ENCODE data around the gene P2RY1. TPM values are rescaled to one million over a fixed set of nuclear protein-coding genes. Genes with fewer than 3 reads are reported as not detected.
"Not testable (repeated sequence)": the region's sequence is repeated elsewhere in the genome, so short reads cannot be mapped to it uniquely, and the experiment has no call there.

Gene P2RY1
- total RNA-seq, 1 donor from 2014 or later: 0.58 TPM

- H3K27me3 ChIP-seq (ENCODE audit: control insufficient read depth, insufficient read depth, low read length): peaks cover under 1% of the 10 kb centered on the region
- no peak for DNase-seq (ENCODE audit: low read depth)
- TF ChIP-seq, protein P1, sequence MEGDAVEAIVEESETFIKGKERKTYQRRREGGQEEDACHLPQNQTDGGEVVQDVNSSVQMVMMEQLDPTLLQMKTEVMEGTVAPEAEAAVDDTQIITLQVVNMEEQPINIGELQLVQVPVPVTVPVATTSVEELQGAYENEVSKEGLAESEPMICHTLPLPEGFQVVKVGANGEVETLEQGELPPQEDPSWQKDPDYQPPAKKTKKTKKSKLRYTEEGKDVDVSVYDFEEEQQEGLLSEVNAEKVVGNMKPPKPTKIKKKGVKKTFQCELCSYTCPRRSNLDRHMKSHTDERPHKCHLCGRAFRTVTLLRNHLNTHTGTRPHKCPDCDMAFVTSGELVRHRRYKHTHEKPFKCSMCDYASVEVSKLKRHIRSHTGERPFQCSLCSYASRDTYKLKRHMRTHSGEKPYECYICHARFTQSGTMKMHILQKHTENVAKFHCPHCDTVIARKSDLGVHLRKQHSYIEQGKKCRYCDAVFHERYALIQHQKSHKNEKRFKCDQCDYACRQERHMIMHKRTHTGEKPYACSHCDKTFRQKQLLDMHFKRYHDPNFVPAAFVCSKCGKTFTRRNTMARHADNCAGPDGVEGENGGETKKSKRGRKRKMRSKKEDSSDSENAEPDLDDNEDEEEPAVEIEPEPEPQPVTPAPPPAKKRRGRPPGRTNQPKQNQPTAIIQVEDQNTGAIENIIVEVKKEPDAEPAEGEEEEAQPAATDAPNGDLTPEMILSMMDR (IDR thresholded peaks at IDR 0.05; ENCODE audit: insufficient read depth, low read length, poor library complexity, severe bottlenecking): no peak
- no peak overlapping the region for H3K4me3 ChIP-seq (ENCODE audit: low read depth, low read length)
- no peaks in the 10 kb centered on the region for H3K36me3 ChIP-seq (ENCODE audit: control insufficient read depth, insufficient read depth, low read length)
These were observed 6.2 kb downstream of the P2RY1 start for GRCh38 chr3:152841131-152841530.

GRCh38 chr3:152842413-152842812 lies 7.5 kb downstream of the P2RY1 start:
- TF ChIP-seq, protein P1 (IDR thresholded peaks at IDR 0.05; ENCODE audit: insufficient read depth, low read length, poor library complexity, severe bottlenecking): no peak
- no peak for DNase-seq (ENCODE audit: low read depth)
- H3K36me3 ChIP-seq (ENCODE audit: control insufficient read depth, insufficient read depth, low read length): no peaks in the 10 kb centered on the region
- H3K27me3 ChIP-seq (ENCODE audit: control insufficient read depth, insufficient read depth, low read length): no peaks in the 10 kb centered on the region
- no peak overlapping the region for H3K4me3 ChIP-seq (ENCODE audit: low read depth, low read length)

DNA sequence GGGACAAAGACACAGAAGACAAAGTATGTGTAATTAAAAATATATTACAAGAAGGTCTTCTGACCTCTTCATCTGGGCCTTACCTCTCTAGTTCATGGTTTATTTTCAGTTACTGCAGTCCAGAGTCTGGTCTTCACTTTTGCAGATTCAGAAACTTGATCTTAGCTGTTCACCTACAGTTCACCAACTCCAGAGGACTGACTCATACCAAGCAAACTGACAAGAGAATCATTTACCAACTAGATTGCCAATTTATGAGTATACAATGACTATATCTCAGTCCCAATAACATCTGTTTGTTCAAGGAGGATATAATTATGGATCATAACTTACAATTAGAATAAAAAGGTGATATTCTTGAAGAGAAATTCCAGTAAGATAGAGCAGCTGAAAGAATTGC lies 9.0 kb downstream of the P2RY1 start:
- TF ChIP-seq, protein P1 (IDR thresholded peaks at IDR 0.05; ENCODE audit: insufficient read depth, low read length, poor library complexity, severe bottlenecking): no peak
- DNase-seq (ENCODE audit: low read depth): no peak
- H3K27me3 ChIP-seq (ENCODE audit: control insufficient read depth, insufficient read depth, low read length): no peaks in the 10 kb centered on the region
- no peaks in the 10 kb centered on the region for H3K36me3 ChIP-seq (ENCODE audit: control insufficient read depth, insufficient read depth, low read length)
- H3K4me3 ChIP-seq (ENCODE audit: low read depth, low read length): no peak overlapping the region

DNA sequence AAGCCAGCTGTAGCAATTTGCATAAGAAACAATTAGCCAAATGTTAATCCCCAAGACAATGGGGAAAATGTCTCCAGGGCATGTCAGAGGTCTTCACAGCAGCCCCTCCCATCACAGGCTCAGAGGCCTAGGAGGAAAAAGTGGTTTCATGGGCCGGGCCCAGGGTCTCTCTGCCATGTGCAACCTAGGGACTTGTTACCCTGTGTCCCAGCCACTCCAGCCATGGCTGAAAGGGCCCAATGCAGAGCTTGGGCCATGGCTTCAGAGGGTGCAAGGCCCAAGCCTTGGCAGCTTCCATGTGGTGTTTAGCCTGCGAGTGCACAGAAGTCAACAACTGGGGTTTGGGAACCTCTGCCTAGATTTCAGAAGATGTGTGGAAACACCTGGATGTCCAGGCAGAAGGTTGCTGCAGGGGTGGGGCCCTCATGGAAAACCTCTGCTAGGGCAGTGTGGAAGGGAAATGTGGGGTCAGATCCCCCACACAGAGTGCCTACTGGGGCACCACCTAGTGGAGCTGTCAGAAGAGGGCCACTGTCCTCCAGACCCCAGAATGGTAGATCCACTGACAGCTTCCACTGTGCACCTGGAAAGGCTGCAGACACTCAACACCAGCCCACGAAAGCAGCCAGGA lies 11.8 kb downstream of the P2RY1 start:
- DNase-seq (ENCODE audit: low read depth); H3K36me3 ChIP-seq (ENCODE audit: control insufficient read depth, insufficient read depth, low read length); H3K27me3 ChIP-seq (ENCODE audit: control insufficient read depth, insufficient read depth, low read length); H3K4me3 ChIP-seq (ENCODE audit: low read depth, low read length): not testable (repeated sequence)

DNA sequence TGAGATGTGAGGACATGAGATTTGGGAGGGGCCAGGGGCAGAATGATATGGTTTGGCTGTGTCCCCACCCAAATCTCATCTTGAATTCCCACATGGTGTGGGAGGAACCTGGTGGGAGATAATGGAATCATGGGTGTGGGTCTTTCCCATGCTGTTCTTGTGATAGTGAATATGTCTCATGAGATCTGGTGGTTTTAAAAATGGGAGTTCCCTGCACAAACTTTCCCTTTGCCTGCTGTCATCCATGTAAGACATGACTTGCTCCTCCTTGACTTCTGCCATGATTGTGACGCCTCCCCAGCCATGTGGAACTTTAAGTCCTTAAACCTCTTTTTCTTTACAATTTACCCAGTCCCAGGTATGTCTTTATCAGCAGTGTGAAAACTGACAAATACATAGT lies 12.7 kb downstream of the P2RY1 start:
- not testable (repeated sequence) for H3K36me3 ChIP-seq (ENCODE audit: control insufficient read depth, insufficient read depth, low read length); DNase-seq (ENCODE audit: low read depth); H3K27me3 ChIP-seq (ENCODE audit: control insufficient read depth, insufficient read depth, low read length); H3K4me3 ChIP-seq (ENCODE audit: low read depth, low read length)

- no peak overlapping the region for H3K4me3 ChIP-seq (ENCODE audit: low read depth, low read length)
- H3K36me3 ChIP-seq (ENCODE audit: control insufficient read depth, insufficient read depth, low read length): no peaks in the 10 kb centered on the region
- TF ChIP-seq, protein P1 (IDR thresholded peaks at IDR 0.05; ENCODE audit: insufficient read depth, low read length, poor library complexity, severe bottlenecking): no peak
- H3K27me3 ChIP-seq (ENCODE audit: control insufficient read depth, insufficient read depth, low read length): no peaks in the 10 kb centered on the region
- no peak for DNase-seq (ENCODE audit: low read depth)
These were observed 15.2 kb downstream of the P2RY1 start for GRCh38 chr3:152849996-152850578.

DNA sequence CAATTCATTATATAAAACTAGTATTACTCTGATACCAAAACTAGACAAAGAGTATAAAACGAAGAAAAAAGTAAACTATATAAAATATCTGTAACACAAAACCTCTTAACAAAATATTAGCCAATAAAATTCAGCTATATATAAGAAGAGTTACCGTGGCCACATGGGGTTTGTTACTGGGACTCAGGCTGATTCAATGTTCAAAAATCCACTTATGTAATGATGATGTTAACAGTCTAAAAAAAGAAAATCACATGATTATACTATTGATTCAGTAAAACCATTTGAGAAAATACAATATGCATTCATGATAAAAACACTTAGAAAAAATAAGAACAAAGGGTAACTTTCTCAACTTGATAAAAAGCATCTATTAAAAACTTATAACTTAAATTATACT lies 18.3 kb downstream of the P2RY1 start:
- no peaks in the 10 kb centered on the region for H3K27me3 ChIP-seq (ENCODE audit: control insufficient read depth, insufficient read depth, low read length)
- TF ChIP-seq, protein P1 (IDR thresholded peaks at IDR 0.05; ENCODE audit: insufficient read depth, low read length, poor library complexity, severe bottlenecking): no peak
- no peak for DNase-seq (ENCODE audit: low read depth)
- no peak overlapping the region for H3K4me3 ChIP-seq (ENCODE audit: low read depth, low read length)
- H3K36me3 ChIP-seq (ENCODE audit: control insufficient read depth, insufficient read depth, low read length): no peaks in the 10 kb centered on the region

All from kidney epithelial cell (primary cell).